IMR-90 (cell line): ENCODE data around the gene SUPT3H. TPM values are rescaled to one million over a fixed set of nuclear protein-coding genes. Genes with fewer than 3 reads are reported as not detected.

Experiments
- ATAC-seq: fragments of 200-7000 bp; cut with Tn5 transposase; 2 replicates; pipeline ENCODE4 v1.9.1; 2020; ENCODE audit warnings: low read depth, mild to moderate bottlenecking, moderate library complexity
- BruUV-seq: library from RNA; stranded (reverse); fragments of 400-500 nt; replicated peaks from 2 replicates; lab custom pipeline; 2021; lab: Mats Ljungman, UMichigan
- CTCF ChIA-PET: fragments of 300-600 bp; formaldehyde crosslinking; extraction: SDS; loops from one replicate; lab custom pipeline; 2021; ENCODE audit warnings: antibody characterized with exemption; lab: Yijun Ruan, JAX
- POLR2A ChIA-PET: fragments of 300-600 bp; sonication (Branson Sonifier 250); formaldehyde crosslinking; loops from one replicate; lab custom pipeline; 2022; ENCODE audit warnings: antibody characterized with exemption; ENCODE audit not compliant: unreplicated experiment; lab: Charles Lee
- DNase-seq: peaks from one replicate; pipeline ENCODE4 v3.0.0; 2013
- H2AFZ ChIP-seq: replicated peaks from 2 replicates; pipeline ENCODE3; 2013; ENCODE audit warnings: low read length, mild to moderate bottlenecking; ENCODE audit not compliant: poor library complexity
- H2AK5ac ChIP-seq: 2 replicates; pipeline ENCODE4 v1.6.1; 2013; ENCODE audit warnings: low read depth, low read length, inconsistent platforms
- H2AK9ac ChIP-seq: replicated peaks from 2 replicates; pipeline ENCODE3; 2013; ENCODE audit warnings: mild to moderate bottlenecking, low read depth, low read length, moderate library complexity; ENCODE audit not compliant: poor library complexity
- H2BK120ac ChIP-seq: 2 replicates; pipeline ENCODE4 v1.6.1; 2013; ENCODE audit warnings: low read depth, low read length, inconsistent platforms
- H2BK15ac ChIP-seq: 3 replicates; pipeline ENCODE4 v1.6.1; 2013; ENCODE audit warnings: low read depth, low read length, inconsistent platforms
- H2BK20ac ChIP-seq: 2 replicates; pipeline ENCODE4 v1.6.1; 2013; ENCODE audit warnings: low read depth, mild to moderate bottlenecking, inconsistent platforms, low read length, moderate library complexity
- H2BK5ac ChIP-seq: 2 replicates; pipeline ENCODE4 v1.6.1; 2013; ENCODE audit warnings: mild to moderate bottlenecking, low read depth, low read length, inconsistent platforms; ENCODE audit not compliant: poor library complexity, severe bottlenecking
- H3K14ac ChIP-seq: replicated peaks from 2 replicates; pipeline ENCODE4 v1.6.1; 2013; ENCODE audit warnings: low read depth, low read length, inconsistent platforms
- H3K18ac ChIP-seq: 2 replicates; pipeline ENCODE4 v1.6.1; 2013; ENCODE audit warnings: low read depth, low read length, control low read depth
- H3K23ac ChIP-seq: 2 replicates; pipeline ENCODE4 v1.6.1; 2013; ENCODE audit warnings: low read depth, low read length, inconsistent platforms
- H3K27ac ChIP-seq: 2 replicates; pipeline ENCODE4 v1.5.1; 2013; ENCODE audit warnings: mild to moderate bottlenecking, control low read depth, low read length; ENCODE audit not compliant: insufficient read depth
- H3K27me3 ChIP-seq: 2 replicates; pipeline ENCODE4 v1.6.1; 2013; ENCODE audit warnings: low read length; ENCODE audit not compliant: control insufficient read depth, insufficient read depth
- H3K36me3 ChIP-seq: 2 replicates; pipeline ENCODE4 v1.6.1; 2013; ENCODE audit warnings: low read length, mixed read lengths; ENCODE audit not compliant: control insufficient read depth, insufficient read depth
- H3K4ac ChIP-seq: 2 replicates; pipeline ENCODE4 v1.6.1; 2013; ENCODE audit warnings: low read depth, low read length, inconsistent platforms
- H3K4me1 ChIP-seq: 2 replicates; pipeline ENCODE4 v1.6.1; 2013; ENCODE audit warnings: low read length, mixed read lengths; ENCODE audit not compliant: control insufficient read depth, insufficient read depth
- H3K4me2 ChIP-seq: 2 replicates; pipeline ENCODE4 v1.6.1; 2013; ENCODE audit warnings: low read depth, mild to moderate bottlenecking, control low read depth, low read length, moderate library complexity
- H3K4me3 ChIP-seq: 2 replicates; pipeline ENCODE4 v1.5.1; 2013; ENCODE audit warnings: low read depth, mild to moderate bottlenecking, control low read depth, low read length, moderate library complexity; ENCODE audit not compliant: insufficient read depth
- H3K56ac ChIP-seq: 2 replicates; pipeline ENCODE4 v1.6.1; 2013; ENCODE audit warnings: low read length, inconsistent platforms; ENCODE audit not compliant: insufficient read depth; ENCODE audit errors: extremely low read depth
- H3K79me1 ChIP-seq, 2 experiments: 2 replicates each; pipeline ENCODE4 v1.6.1; 2013; ENCODE audit warnings: low read length in 2 of 2, inconsistent platforms in 1 of 2, low read depth in 1 of 2
- H3K9ac ChIP-seq: 2 replicates; pipeline ENCODE4 v1.6.1; 2013; ENCODE audit warnings: low read depth, low read length, control low read depth
- H3K9me1 ChIP-seq: 2 replicates; pipeline ENCODE4 v1.6.1; 2013; ENCODE audit warnings: low read length, inconsistent platforms; ENCODE audit not compliant: insufficient read depth
- H3K9me3 ChIP-seq: 2 replicates; pipeline ENCODE4 v1.6.1; 2013; ENCODE audit warnings: low read length; ENCODE audit not compliant: control insufficient read depth, insufficient read depth
- H4K20me1 ChIP-seq: 2 replicates; pipeline ENCODE4 v1.6.1; 2013; ENCODE audit warnings: low read length, inconsistent platforms; ENCODE audit not compliant: insufficient read depth
- H4K5ac ChIP-seq: 2 replicates; pipeline ENCODE4 v1.6.1; 2013; ENCODE audit warnings: mild to moderate bottlenecking, low read depth, low read length, control low read depth
- H4K8ac ChIP-seq, 2 experiments: 2 replicates each; pipeline ENCODE4 v1.6.1; 2013; ENCODE audit warnings: low read depth in 2 of 2, low read length in 2 of 2, control low read depth in 1 of 2, inconsistent platforms in 1 of 2
- H4K91ac ChIP-seq: 2 replicates; pipeline ENCODE4 v1.6.1; 2013; ENCODE audit warnings: low read depth, low read length, inconsistent platforms; ENCODE audit not compliant: insufficient read depth
- CTCF ChIP-seq: conservative IDR thresholded peaks from 2 replicates; pipeline ENCODE4 v1.5.1; 2012; ENCODE audit warnings: mild to moderate bottlenecking, low read depth, low read length, improper control_type of control experiment
- WGBS, 2 experiments: methylation state at CpG; one replicate each; pipeline versions ENCODE4 v1.1.5 to v1.1.7; 2013; ENCODE audit warnings: missing lambda C conversion rate in 2 of 2; ENCODE audit not compliant: insufficient read length in 1 of 2; ENCODE audit errors: extremely low coverage in 2 of 2; 5-methylcytosine and 5-hydroxymethylcytosine counted together
- dilution Hi-C: fragments of 300-500 bp; cut with HindIII; formaldehyde crosslinking; loops from one replicate; pipeline ENCODE4 v1.14.3; 2018; ENCODE audit warnings: low sequenced_read_pairs; ENCODE audit not compliant: unreplicated experiment
- in situ Hi-C: fragments of 300-500 bp; cut with MboI; formaldehyde crosslinking; loops from 3 replicates; pipeline ENCODE4 v1.14.3; 2019; ENCODE audit warnings: low sequenced_read_pairs, inconsistent platforms, mixed read lengths
- intact Hi-C: fragments of 100-400 bp; cut with micrococcal nuclease; formaldehyde crosslinking; loops from 2 replicates; pipeline ENCODE4 v1.10.0; 2022
- polyA plus RNA-seq, 3 experiments: library from polyadenylated mRNA; depleted of rRNA; stranded (reverse); fragments of >200 nt; gene quantifications; 2 replicates each; pipeline ENCODE4 v1.2.3, GENCODE V29; 2012; ENCODE audit warnings: low replicate concordance in 1 of 3
- total RNA-seq: library from RNA; depleted of rRNA; stranded (reverse); fragments of >200 nt; gene quantifications from 2 replicates; pipeline ENCODE4 v1.2.3, GENCODE V29; 2012

The SUPT3H gene
- total and polyA plus RNA-seq, 2 of the 4 experiments (the other 2 are of a cell fraction): 4.5 to 5.0 TPM

DNA sequence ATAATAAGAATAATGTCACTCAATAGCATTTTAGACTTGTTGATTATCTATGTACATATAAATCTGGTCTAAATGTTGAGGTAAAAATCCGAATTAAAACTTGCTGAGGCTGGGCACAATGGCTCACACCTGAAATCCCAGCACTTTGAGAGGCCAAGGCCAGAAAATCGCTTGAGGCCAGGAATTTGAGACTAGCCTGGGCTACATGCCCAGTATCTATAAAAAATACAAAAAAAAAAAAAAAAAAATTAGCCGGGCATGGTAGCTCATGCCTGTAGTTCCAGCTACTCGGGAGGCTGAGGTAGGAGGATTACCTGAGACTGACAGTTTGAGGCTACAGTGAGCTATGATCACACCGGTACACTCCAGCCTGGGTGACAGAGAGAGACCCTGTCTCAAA lies 34.2 kb upstream of the SUPT3H start:
- Histone ChIP-seq H3K9ac (no peak overlapping the region), H3K4ac (no peak overlapping the region), H2BK20ac (no peak overlapping the region), H2AK9ac (no peak overlapping the region), H3K27me3 (no peaks in the 10 kb centered on the region), H2BK120ac (no peak overlapping the region), H4K91ac (no peak overlapping the region), H3K4me1 (no peaks in the 10 kb centered on the region), H4K20me1 (no peaks in the 10 kb centered on the region), H2AFZ (no peak overlapping the region), H3K36me3 (no peaks in the 10 kb centered on the region), H3K79me1 (no peaks in the 10 kb centered on the region), H3K18ac (no peak overlapping the region), H4K8ac (no peak overlapping the region), H3K9me1 (no peaks in the 10 kb centered on the region), H3K4me2 (no peak overlapping the region), H3K14ac (no peak overlapping the region), H4K5ac (no peak overlapping the region), H3K9me3 (no peaks in the 10 kb centered on the region), H2AK5ac (no peak overlapping the region), H3K23ac (no peak overlapping the region), H2BK5ac (no peak overlapping the region), H3K27ac (no peak overlapping the region), H3K56ac (no peak overlapping the region), H2BK15ac (no peak overlapping the region), H3K4me3 (no peak overlapping the region)
- intact Hi-C loops (no loop called here), dilution Hi-C loops (no loop called here), in situ Hi-C loops (loop anchor here (25.0 kb wide), 1 partner anchor 500 kb away; no protein-coding TSS in a partner anchor)
- WGBS, 2 experiments: no CpG with 5 or more reads among the region's 5 CpGs
- POLR2A ChIA-PET: interaction anchor here (0.7 kb wide), 1 partner anchor 449 kb away, joined by 8 read pairs; no protein-coding TSS in a partner anchor
- DNase-seq (no peak), ATAC-seq (no peak)
- no peak for TF ChIP-seq CTCF
- BruUV-seq: no TSS peak
- CTCF ChIA-PET: no interaction called here
